HG02938 (cell line): ENCODE measurements around the gene PTPRF.

Experiments
- ATAC-seq: cut with Tn5 transposase; IDR thresholded peaks from one replicate; pipeline ENCODE4 v1.9.1; 2021; ENCODE audit warnings: mild to moderate bottlenecking, moderate library complexity; ENCODE audit not compliant: unreplicated experiment

PTPRF gene

GRCh38 chr1:43512681-43513080 lies 18.0 kb upstream of the PTPRF start:
- ATAC-seq, result no peak

- no peak for ATAC-seq
Measured at GRCh38 chr1:43513471-43514173, 17.1 kb upstream of the PTPRF start.

GRCh38 chr1:43518935-43519686 lies 11.6 kb upstream of the PTPRF start:
- ATAC-seq, result no peak

- ATAC-seq, result no peak
Measured at GRCh38 chr1:43520100-43520778, 10.4 kb upstream of the PTPRF start.

- no peak for ATAC-seq
Measured at GRCh38 chr1:43521078-43521477, 9.6 kb upstream of the PTPRF start.

GRCh38 chr1:43521756-43522155 lies 8.9 kb upstream of the PTPRF start:
- ATAC-seq, result no peak

- ATAC-seq, result no peak
Measured at GRCh38 chr1:43522431-43522775, 8.3 kb upstream of the PTPRF start.

GRCh38 chr1:43522776-43523480 lies 7.8 kb upstream of the PTPRF start:
- no peak for ATAC-seq

- ATAC-seq, result no peak
Measured at GRCh38 chr1:43524804-43525203, 5.9 kb upstream of the PTPRF start.

GRCh38 chr1:43526002-43526401 lies 4.7 kb upstream of the PTPRF start:
- ATAC-seq, result no peak

GRCh38 chr1:43527111-43527878 lies 3.4 kb upstream of the PTPRF start:
- ATAC-seq, result no peak

GRCh38 chr1:43529206-43529731 lies 1.4 kb upstream of the PTPRF start:
- no peak for ATAC-seq

GRCh38 chr1:43531107-43531905 lies 623 bp downstream of the PTPRF start:
- no peak for ATAC-seq

GRCh38 chr1:43531906-43532584 lies 1.4 kb downstream of the PTPRF start:
- no peak for ATAC-seq

GRCh38 chr1:43532716-43533115 lies 2.0 kb downstream of the PTPRF start:
- ATAC-seq, result no peak

- ATAC-seq, result no peak
Measured at GRCh38 chr1:43533584-43533983, 2.9 kb downstream of the PTPRF start.

- ATAC-seq, result no peak
Measured at GRCh38 chr1:43534256-43534655, 3.6 kb downstream of the PTPRF start.

GRCh38 chr1:43536196-43536863 lies 5.6 kb downstream of the PTPRF start:
- no peak for ATAC-seq
